Measurements from ENCODE around the gene CCDC175. TPM values are rescaled to one million over a fixed set of nuclear protein-coding genes. Genes with fewer than 3 reads are reported as not detected.

The CCDC175 gene
- total RNA-seq, 4 donors from 2014 or later = not detected

DNA sequence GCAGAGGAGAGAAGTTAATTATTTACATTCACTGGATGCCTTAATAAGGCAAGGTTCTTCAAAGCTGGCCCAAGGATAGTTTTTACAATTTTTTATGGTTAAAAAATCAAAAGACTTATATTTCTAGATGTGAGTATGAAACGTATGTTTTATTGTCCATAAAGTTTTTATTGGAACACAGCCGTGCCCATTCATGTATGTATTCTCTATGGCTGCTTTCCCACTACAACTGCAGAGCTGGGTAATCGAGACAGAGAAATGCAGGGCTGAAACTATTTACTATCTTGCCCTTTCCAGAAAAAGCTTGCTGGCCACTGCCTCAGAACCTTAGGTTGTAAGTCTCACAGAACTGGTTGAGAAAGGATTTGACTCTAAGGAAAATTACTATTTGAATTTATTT lies 75.9 kb downstream of the CCDC175 start:
- Histone ChIP-seq H3K9me3 (no peaks in the 10 kb centered on the region), H3K4me3 (no peak overlapping the region), H3K27me3 (no peaks in the 10 kb centered on the region), H3K27ac (no peak overlapping the region), H3K4me1 (peaks cover 7 to 13% of the 10 kb centered on the region in 2 donors), H3K36me3 (peaks cover 0 to 49% of the 10 kb centered on the region in 2 donors)
- DNase-seq (no peak), ATAC-seq (no peak)
- in situ Hi-C loops (cut with MboI; ENCODE audit: low sequenced_read_pairs in 4 of 4) = no loop called here
- intact Hi-C loops (cut with DNase I; ENCODE audit: low total_unique reads) = loop anchor here (2.0 kb wide), 1 partner anchor 16 kb away; the partner anchor contains the start of genes JKAMP and L3HYPDH
- TF ChIP-seq, protein P1, sequence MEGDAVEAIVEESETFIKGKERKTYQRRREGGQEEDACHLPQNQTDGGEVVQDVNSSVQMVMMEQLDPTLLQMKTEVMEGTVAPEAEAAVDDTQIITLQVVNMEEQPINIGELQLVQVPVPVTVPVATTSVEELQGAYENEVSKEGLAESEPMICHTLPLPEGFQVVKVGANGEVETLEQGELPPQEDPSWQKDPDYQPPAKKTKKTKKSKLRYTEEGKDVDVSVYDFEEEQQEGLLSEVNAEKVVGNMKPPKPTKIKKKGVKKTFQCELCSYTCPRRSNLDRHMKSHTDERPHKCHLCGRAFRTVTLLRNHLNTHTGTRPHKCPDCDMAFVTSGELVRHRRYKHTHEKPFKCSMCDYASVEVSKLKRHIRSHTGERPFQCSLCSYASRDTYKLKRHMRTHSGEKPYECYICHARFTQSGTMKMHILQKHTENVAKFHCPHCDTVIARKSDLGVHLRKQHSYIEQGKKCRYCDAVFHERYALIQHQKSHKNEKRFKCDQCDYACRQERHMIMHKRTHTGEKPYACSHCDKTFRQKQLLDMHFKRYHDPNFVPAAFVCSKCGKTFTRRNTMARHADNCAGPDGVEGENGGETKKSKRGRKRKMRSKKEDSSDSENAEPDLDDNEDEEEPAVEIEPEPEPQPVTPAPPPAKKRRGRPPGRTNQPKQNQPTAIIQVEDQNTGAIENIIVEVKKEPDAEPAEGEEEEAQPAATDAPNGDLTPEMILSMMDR (IDR thresholded peaks at IDR 0.05 in 4 of 5, conservative IDR thresholded peaks at IDR 0.05 in 1 of 5) = no peak
- TF ChIP-seq POLR2A (IDR thresholded peaks at IDR 0.05) = no peak

DNA sequence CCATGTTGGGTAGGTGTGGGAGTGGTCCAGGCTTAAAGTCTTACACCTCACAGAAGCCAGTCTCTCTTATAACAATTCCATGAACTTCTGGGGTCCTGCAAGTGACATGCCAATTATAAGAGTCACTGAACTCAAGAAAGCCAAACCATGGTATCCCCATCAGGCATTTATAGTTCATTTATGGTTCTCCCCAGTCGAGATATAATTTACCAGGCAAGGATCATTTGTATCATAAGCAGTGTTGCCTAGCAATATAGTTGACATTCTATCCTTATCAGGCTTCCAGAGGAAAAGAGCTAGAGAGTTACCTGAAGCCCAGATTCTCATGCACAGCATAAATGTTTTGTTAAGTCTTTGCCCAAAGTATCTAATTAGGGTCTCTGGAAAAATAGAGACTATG lies 84.2 kb downstream of the CCDC175 start:
- intact Hi-C loops (cut with DNase I; ENCODE audit: low total_unique reads) = no loop called here
- DNase-seq = no peak
- Histone ChIP-seq H3K4me3 (no peak overlapping the region), H3K27ac (no peak overlapping the region), H3K4me1 (peaks cover 0 to 5% of the 10 kb centered on the region in 2 donors), H3K27me3 (no peaks in the 10 kb centered on the region), H3K36me3 (peaks cover 0 to 78% of the 10 kb centered on the region in 2 donors), H3K9me3 (no peaks in the 10 kb centered on the region)
- no peak for ATAC-seq
- in situ Hi-C loops (cut with MboI; ENCODE audit: low sequenced_read_pairs in 4 of 4) = no loop called here
- TF ChIP-seq, protein P1 (IDR thresholded peaks at IDR 0.05 in 4 of 5, conservative IDR thresholded peaks at IDR 0.05 in 1 of 5) = no peak
- no peak for TF ChIP-seq POLR2A (IDR thresholded peaks at IDR 0.05)

DNA sequence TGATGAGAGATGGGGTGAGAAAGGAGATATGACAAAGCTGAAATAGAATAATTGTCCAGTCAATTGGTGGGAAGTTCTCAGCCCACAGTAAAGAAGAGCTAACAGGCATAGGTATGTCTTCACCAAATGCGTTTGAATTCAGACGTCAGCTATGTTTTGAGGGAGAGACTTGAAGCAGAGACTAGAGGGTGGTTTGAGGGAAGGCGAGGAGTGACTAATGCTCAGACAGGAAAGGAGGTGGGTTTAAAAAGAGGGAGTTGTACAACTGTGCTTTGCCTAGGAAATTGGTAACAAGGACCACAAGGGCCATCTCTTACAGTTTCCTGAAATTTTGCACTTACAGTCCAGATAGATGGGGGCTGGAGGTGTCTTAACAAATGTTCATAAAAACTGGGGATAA lies 85.9 kb downstream of the CCDC175 start:
- H3K4me1 ChIP-seq = peaks cover 6 to 13% of the 10 kb centered on the region in 2 donors
- in situ Hi-C loops (cut with MboI; ENCODE audit: low sequenced_read_pairs in 4 of 4) = no loop called here

GRCh38 chr14:59484639-59485175 lies 91.9 kb downstream of the CCDC175 start:
- Histone ChIP-seq H3K4me1 (peaks cover 33 to 37% of the 10 kb centered on the region in 2 donors), H3K27ac (peak overlapping the region; percentile 89 to 95 (median 94)), H3K27me3 (no peaks in the 10 kb centered on the region), H3K36me3 (peaks cover 0 to 21% of the 10 kb centered on the region in 2 donors), H3K4me3 (peak overlapping the region; percentile 90 to 95 (median 92)), H3K9me3 (no peaks in the 10 kb centered on the region)
- ATAC-seq = peak; percentile 66 to 67
- TF ChIP-seq, protein P1 (IDR thresholded peaks at IDR 0.05 in 4 of 5, conservative IDR thresholded peaks at IDR 0.05 in 1 of 5) = no peak
- no peak for TF ChIP-seq POLR2A (IDR thresholded peaks at IDR 0.05)
- in situ Hi-C loops (cut with MboI; ENCODE audit: low sequenced_read_pairs in 4 of 4) = no loop called here
- intact Hi-C loops (cut with DNase I; ENCODE audit: low total_unique reads) = loop anchor here (2.0 to 5.0 kb wide), 2 partner anchors 16 to 698 kb away; no protein-coding TSS in a partner anchor
- no peak for DNase-seq

More for the DNA sequence above, 85.9 kb downstream of the CCDC175 start:
- ATAC-seq (no peak), DNase-seq (no peak)
- Histone ChIP-seq H3K27ac (no peak overlapping the region), H3K9me3 (no peaks in the 10 kb centered on the region), H3K36me3 (peaks cover 0 to 62% of the 10 kb centered on the region in 2 donors), H3K27me3 (no peaks in the 10 kb centered on the region), H3K4me3 (no peak overlapping the region)
- intact Hi-C loops (cut with DNase I; ENCODE audit: low total_unique reads) = no loop called here
- no peak for TF ChIP-seq POLR2A (IDR thresholded peaks at IDR 0.05)
- TF ChIP-seq, protein P1 (IDR thresholded peaks at IDR 0.05 in 4 of 5, conservative IDR thresholded peaks at IDR 0.05 in 1 of 5) = no peak

Measured in gastrocnemius medialis (tissue), 4 donors.